SIG-M5 treated with dmso at 0.1 percent for 504 hours (cell line): Measurements from ENCODE around the gene PSME2.

Experiments
- DNase-seq: peaks from one replicate; lab custom pipeline; 2025; ENCODE audit not compliant: unreplicated experiment; lab: John Stamatoyannopoulos, UW

PSME2 gene

DNA sequence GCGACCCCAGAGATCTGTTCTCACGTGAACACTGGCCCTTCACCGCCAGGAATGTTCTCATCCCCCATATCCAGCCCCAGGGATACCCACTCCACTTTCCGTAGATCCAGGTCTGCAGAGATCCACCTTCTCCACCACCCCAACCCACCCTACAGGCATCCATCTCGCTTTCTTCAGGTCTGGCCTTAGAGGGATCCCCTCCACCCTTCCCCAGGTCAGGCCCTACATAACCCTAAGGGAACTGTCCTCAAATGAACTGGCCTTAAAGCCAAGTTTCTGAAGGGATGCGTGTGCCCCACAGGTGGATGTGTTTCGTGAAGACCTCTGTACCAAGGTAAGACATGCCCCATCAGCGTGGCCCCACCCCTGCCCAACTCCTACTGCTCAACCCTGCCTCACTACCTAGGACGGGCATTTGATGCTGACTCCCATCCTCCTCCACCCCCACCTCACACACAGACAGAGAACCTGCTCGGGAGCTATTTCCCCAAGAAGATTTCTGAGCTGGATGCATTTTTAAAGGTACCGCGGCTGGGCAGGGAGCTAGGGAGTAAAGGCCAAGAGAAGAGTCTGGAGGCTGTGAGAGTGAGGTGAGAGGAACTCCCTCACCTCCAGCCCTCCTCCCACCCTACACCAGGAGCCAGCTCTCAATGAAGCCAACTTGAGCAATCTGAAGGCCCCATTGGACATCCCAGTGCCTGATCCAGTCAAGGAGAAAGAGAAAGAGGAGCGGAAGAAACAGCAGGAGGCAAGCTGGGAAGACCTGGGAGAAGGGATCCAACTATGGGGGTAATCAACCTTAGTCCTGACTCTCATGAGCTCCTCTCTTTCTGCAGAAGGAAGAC lies 9.5 kb downstream of the PSME2 start:
- DNase-seq, result no peak

GRCh38 chr14:24135834-24136683 lies 10.4 kb downstream of the PSME2 start, which contains the start of gene PSME1:
Gene PSME1 (plus strand): TSS chr14:24136194. CDS start chr14:24136263, 69 bp downstream.
- DNase-seq, result peak; percentile 85

DNA sequence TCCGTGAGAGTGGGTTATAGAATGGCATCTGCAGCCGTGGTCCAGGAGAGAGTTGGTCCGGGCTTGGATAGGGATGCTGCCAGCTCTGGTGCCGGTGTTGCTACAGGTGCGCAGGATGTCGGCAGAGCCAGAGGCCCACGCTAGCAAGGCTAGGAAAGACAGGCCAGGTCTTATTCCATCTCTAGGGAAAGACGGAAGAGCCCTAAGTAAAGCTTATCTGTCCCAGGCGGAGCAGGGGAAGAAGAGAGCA lies 10.9 kb downstream of the PSME2 start:
- no peak for DNase-seq

GRCh38 chr14:24133735-24134134 lies 12.7 kb downstream of the PSME2 start:
- no peak for DNase-seq

GRCh38 chr14:24132976-24133375 lies 13.4 kb downstream of the PSME2 start:
- no peak for DNase-seq

- no peak for DNase-seq
Observed at GRCh38 chr14:24132061-24132685, 14.2 kb downstream of the PSME2 start.

- DNase-seq, result no peak
Observed at GRCh38 chr14:24131549-24131966, 14.9 kb downstream of the PSME2 start.

GRCh38 chr14:24130717-24131548 lies 15.5 kb downstream of the PSME2 start:
- no peak for DNase-seq

- DNase-seq, result peak; percentile 56
Observed at GRCh38 chr14:24130380-24130716, 16.1 kb downstream of the PSME2 start, which contains the start of gene FITM1. Gene FITM1 (plus strand): TSS chr14:24130659. CDS start chr14:24131564, 905 bp downstream.

DNA sequence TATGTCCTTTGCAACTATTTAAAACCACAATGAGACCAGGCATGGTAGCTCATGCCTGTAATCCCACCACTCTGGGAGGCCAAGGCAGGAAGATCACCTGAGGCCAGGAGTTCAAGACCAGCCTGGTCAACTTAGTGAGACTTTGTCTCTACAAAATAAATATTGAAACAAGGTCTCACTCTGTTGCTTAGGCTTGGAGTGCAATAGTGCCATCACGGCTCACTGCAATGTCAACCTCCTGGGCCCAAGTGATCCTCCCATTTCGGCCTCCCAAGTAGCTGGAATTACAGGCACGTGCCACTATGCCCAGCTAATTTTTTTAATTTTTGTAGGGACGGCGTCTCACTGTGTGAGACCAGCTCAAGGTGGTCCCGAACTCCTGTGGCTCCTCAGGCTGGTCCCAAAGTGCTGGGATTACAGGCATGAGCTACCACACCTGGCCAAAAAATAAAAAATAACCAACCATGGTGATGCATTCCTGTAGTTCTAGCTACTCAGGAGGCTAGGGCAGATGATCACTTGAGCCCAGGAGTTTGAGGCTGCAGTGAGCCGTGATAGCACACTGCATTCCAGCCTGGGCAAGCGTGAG lies 16.9 kb downstream of the PSME2 start:
- no peak for DNase-seq

DNA sequence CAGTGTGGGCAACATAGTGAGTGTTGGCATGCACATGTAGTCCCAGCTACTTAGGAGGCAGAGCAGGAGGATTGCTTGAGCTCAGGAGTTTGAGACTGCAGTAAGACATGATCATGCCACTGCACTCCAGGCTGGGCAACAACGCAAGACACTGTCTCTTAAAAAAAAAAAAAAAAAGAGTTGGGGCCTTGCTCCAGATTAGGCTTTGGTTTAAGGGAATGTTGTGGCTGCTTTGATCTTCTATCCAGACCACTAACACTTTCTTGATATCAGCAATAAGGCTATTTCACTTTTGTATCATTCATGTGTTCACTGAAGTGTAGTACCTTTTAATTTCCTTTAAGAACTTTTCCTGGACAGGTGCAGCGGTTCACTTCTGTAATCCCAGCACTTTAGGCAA lies 18.7 kb downstream of the PSME2 start:
- no peak for DNase-seq

DNA sequence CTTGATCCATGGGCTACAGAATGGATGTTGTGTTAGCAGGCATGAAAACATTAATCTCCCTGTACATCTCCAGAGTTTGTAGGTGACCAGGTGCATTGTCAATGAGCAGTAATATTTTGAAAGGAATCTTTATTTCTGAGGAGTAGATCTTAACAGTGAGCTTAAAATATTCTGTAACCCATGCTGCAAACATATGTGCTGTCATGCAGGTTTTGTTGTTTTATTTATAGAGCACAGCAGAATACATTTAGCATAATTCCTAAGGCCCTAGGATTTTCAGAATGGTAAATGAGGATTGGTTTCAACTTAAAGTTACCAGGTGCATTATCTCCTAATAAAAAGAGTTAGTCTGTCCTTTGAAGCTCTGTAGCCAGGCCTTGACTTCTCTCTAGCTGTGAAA lies 19.5 kb downstream of the PSME2 start:
- DNase-seq, result no peak

DNA sequence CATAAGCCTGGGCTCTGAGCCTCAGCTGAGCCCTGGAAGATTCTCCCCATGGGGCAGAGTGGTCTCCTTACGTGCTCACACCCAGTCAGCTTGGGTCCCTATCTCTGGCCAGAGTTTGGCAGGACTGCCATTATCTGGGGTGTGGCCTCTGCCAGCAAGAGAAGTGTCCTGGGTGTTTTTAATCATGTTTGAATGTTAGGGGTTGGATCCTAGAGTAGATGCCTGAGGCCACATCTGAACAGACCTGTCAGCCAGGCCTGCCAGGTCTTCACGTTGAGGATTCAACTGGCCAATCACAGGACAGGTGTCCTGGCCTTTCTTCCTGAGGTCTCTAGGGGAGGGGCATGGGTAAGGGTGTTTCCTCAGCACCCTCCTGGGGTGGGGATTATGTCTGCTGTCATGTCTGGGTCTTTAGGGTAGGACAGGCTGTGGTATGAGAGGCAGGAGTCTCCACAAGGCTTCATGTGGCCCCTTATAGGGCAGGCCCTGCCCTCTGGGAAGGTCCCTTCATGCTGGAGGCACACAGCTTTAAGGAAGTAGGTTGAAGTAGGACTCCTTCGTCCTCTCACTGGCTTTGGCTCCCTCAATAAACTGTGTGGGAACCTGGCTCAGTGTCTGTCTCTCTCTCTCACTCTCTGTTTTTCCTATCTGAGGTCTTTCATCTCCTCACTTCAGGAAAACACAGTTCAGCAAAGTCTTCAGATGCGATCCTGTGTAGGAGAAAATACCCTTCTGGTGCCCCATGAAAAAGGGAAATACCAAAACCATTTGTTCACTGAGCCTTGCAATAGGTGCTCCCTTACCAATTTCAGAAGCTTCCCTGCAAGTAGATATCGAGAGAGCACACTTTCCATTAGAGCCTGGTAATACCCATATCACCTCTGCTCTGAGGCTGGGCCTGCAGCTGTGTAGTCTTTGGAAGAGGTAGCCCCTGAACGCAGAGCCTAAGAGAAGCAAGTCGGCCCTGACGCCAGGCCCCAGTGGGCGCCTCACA lies 22.7 kb downstream of the PSME2 start:
- no peak for DNase-seq

GRCh38 chr14:24122898-24123297 lies 23.5 kb downstream of the PSME2 start:
- DNase-seq, result no peak

DNA sequence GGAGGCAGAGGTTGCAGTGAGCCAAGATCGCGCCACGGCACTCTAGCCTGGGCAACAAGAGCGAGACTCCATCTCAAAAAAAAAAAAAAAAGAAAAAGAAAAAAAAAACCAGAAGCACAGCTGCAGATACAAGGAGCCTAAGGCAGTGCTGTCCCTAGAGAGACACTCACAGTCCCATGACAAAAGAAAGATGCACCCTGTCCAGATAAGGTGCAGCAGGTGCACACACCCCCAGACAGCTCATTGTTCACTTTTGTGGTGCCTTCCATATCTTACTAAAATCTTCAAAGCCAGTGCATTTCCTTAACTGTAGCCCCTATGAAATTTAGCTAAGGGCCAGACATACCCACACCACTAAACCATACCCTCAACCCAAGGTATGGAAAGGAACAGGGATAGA lies 24.0 kb downstream of the PSME2 start:
- DNase-seq, result no peak

- DNase-seq, result no peak
Observed at GRCh38 chr14:24121210-24121609, 25.2 kb downstream of the PSME2 start.

DNA sequence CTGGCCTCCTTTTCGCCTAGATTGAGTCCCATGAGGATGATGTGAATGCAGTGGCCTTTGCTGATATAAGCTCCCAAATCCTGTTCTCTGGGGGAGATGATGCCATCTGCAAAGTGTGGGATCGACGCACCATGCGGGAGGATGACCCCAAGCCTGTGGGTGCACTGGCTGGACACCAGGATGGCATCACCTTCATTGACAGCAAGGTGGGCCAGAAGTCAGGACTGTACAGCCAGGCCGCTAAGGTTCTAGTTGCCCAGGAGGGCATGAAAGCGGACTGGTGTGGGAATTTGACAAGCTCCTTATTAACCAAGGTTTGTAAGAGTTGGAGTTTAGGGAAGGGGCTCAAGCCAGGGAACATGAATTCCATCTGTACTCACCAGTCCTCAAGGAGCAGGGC lies 26.7 kb downstream of the PSME2 start:
- no peak for DNase-seq

DNA sequence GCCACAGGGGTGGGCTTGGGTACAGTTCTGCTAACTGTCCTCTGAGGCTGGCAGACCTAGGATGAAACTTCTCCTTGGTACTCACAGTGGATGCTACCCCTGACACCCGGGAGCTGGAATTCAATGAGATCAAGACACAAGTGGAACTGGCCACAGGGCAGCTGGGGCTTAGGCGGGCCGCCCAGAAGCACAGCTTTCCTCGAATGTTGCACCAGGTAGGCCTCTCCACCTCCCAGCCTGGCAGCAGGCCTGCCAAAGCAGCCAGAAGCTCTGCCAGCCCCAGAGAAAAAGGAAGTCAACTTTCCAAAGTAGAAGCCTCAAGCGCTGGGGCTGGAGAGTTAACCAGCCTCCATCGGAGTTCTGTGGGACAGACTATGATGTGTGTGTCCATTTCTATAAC lies 29.2 kb downstream of the PSME2 start:
- DNase-seq, result no peak

- DNase-seq, result no peak
Observed at GRCh38 chr14:24116128-24116814, 30.1 kb downstream of the PSME2 start.
